ENCODE measurements around the gene PTPRT. TPM values are rescaled to one million over a fixed set of nuclear protein-coding genes. Genes with fewer than 3 reads are reported as not detected.

The PTPRT gene
- total RNA-seq, 1 donor from 2014 or later, result not detected

GRCh38 chr20:42510686-42511085 lies 679.0 kb downstream of the PTPRT start:
- Histone ChIP-seq H3K9me3 (no peaks in the 10 kb centered on the region), H3K27me3 (no peaks in the 10 kb centered on the region), H3K4me1 (no peaks in the 10 kb centered on the region), H3K4me3 (no peak overlapping the region), H3K36me3 (no peaks in the 10 kb centered on the region), H3K27ac (no peak overlapping the region)
- intact Hi-C loops (cut with DNase I), result no loop called here
- TF ChIP-seq CTCF (IDR thresholded peaks at IDR 0.05) (no peak), POLR2AphosphoS5 (IDR thresholded peaks at IDR 0.05; ENCODE audit: insufficient read depth in 1 of 2, low read depth in 1 of 2) (no peak), POLR2A (IDR thresholded peaks at IDR 0.05) (no peak)
- DNase-seq (ENCODE audit: extremely low spot score in 2 of 2), result no peak

GRCh38 chr20:42507874-42508273 lies 681.8 kb downstream of the PTPRT start:
- TF ChIP-seq CTCF (IDR thresholded peaks at IDR 0.05) (no peak), POLR2AphosphoS5 (IDR thresholded peaks at IDR 0.05; ENCODE audit: insufficient read depth in 1 of 2, low read depth in 1 of 2) (no peak), POLR2A (IDR thresholded peaks at IDR 0.05) (no peak)
- no peaks in the 10 kb centered on the region for H3K36me3 ChIP-seq
- no peaks in the 10 kb centered on the region for H3K9me3 ChIP-seq
- H3K27me3 ChIP-seq, result no peaks in the 10 kb centered on the region
- no peaks in the 10 kb centered on the region for H3K4me1 ChIP-seq
- no peak overlapping the region for H3K4me3 ChIP-seq
- intact Hi-C loops (cut with DNase I), result no loop called here
- no peak overlapping the region for H3K27ac ChIP-seq
- no peak for DNase-seq (ENCODE audit: extremely low spot score in 2 of 2)

GRCh38 chr20:42506397-42506796 lies 683.3 kb downstream of the PTPRT start:
- Histone ChIP-seq H3K27me3 (no peaks in the 10 kb centered on the region), H3K27ac (no peak overlapping the region), H3K4me1 (no peaks in the 10 kb centered on the region), H3K9me3 (no peaks in the 10 kb centered on the region), H3K36me3 (no peaks in the 10 kb centered on the region), H3K4me3 (no peak overlapping the region)
- DNase-seq (ENCODE audit: extremely low spot score in 2 of 2), result no peak
- TF ChIP-seq POLR2A (IDR thresholded peaks at IDR 0.05) (no peak), CTCF (IDR thresholded peaks at IDR 0.05) (no peak)
- intact Hi-C loops (cut with DNase I), result no loop called here

GRCh38 chr20:42502591-42502990 lies 687.1 kb downstream of the PTPRT start:
- intact Hi-C loops (cut with DNase I), result no loop called here
- DNase-seq (ENCODE audit: extremely low spot score in 2 of 2), result no peak
- H3K4me3 ChIP-seq, result no peak overlapping the region
- no peak overlapping the region for H3K27ac ChIP-seq
- no peaks in the 10 kb centered on the region for H3K4me1 ChIP-seq
- H3K27me3 ChIP-seq, result no peaks in the 10 kb centered on the region
- TF ChIP-seq CTCF (IDR thresholded peaks at IDR 0.05) (no peak), POLR2AphosphoS5 (IDR thresholded peaks at IDR 0.05; ENCODE audit: insufficient read depth in 1 of 2, low read depth in 1 of 2) (no peak), POLR2A (IDR thresholded peaks at IDR 0.05) (no peak)
- no peaks in the 10 kb centered on the region for H3K9me3 ChIP-seq
- H3K36me3 ChIP-seq, result no peaks in the 10 kb centered on the region

GRCh38 chr20:42496595-42496994 lies 693.1 kb downstream of the PTPRT start:
- no peaks in the 10 kb centered on the region for H3K27me3 ChIP-seq
- H3K4me1 ChIP-seq, result no peaks in the 10 kb centered on the region
- H3K4me3 ChIP-seq, result no peak overlapping the region
- TF ChIP-seq CTCF (IDR thresholded peaks at IDR 0.05), result no peak
- no peaks in the 10 kb centered on the region for H3K36me3 ChIP-seq
- H3K27ac ChIP-seq, result no peak overlapping the region
- intact Hi-C loops (cut with DNase I), result no loop called here
- DNase-seq (ENCODE audit: extremely low spot score in 2 of 2), result no peak
- no peaks in the 10 kb centered on the region for H3K9me3 ChIP-seq
